Trophoblast cell (in vitro differentiated cells and primary cell): ENCODE data around the gene AKNA.
"Not testable (repeated sequence)": the region's sequence is repeated elsewhere in the genome, so short reads cannot be mapped to it uniquely, and the experiment has no call there.

Source experiments
- DNase-seq, 2 donors: peaks; one replicate each; pipeline ENCODE4 v3.0.0-alpha.2; 2016
- H2AFZ ChIP-seq: 2 replicates; pipeline ENCODE4 v1.6.1; 2013; ENCODE audit warnings: low read length, moderate library complexity, mild to moderate bottlenecking; ENCODE audit not compliant: insufficient read depth, poor library complexity
- H2AK5ac ChIP-seq: 2 replicates; pipeline ENCODE4 v1.6.1; 2013; ENCODE audit warnings: mild to moderate bottlenecking, low read length
- H2BK120ac ChIP-seq: 2 replicates; pipeline ENCODE4 v1.6.1; 2013; ENCODE audit warnings: low read length, mild to moderate bottlenecking, moderate library complexity; ENCODE audit not compliant: insufficient read depth, poor library complexity
- H2BK12ac ChIP-seq: 2 replicates; pipeline ENCODE4 v1.6.1; 2013; ENCODE audit warnings: mild to moderate bottlenecking, low read length, moderate library complexity
- H2BK5ac ChIP-seq: 2 replicates; pipeline ENCODE4 v1.6.1; 2013; ENCODE audit warnings: low read length, low read depth, moderate library complexity, mild to moderate bottlenecking; ENCODE audit not compliant: poor library complexity
- H3K14ac ChIP-seq: 2 replicates; pipeline ENCODE4 v1.6.1; 2013; ENCODE audit warnings: mild to moderate bottlenecking, low read length
- H3K18ac ChIP-seq: 2 replicates; pipeline ENCODE4 v1.6.1; 2013; ENCODE audit warnings: mild to moderate bottlenecking, low read length
- H3K23ac ChIP-seq: 2 replicates; pipeline ENCODE4 v1.6.1; 2013; ENCODE audit warnings: low read length
- H3K27ac ChIP-seq: 2 replicates; pipeline ENCODE4 v1.5.1; 2013; ENCODE audit warnings: low read depth, mild to moderate bottlenecking, inconsistent platforms, low read length, moderate library complexity
- H3K27me3 ChIP-seq: 2 replicates; pipeline ENCODE4 v1.6.1; 2013; ENCODE audit warnings: inconsistent platforms, mild to moderate bottlenecking, low read length, moderate library complexity; ENCODE audit not compliant: insufficient read depth
- H3K36me3 ChIP-seq, 2 experiments: 1 replicate in 1 of 2; 2 replicates in 1 of 2; pipeline ENCODE4 v1.6.1; 2013; ENCODE audit warnings: low read length in 2 of 2, mild to moderate bottlenecking in 2 of 2, moderate library complexity in 1 of 2; ENCODE audit not compliant: insufficient read depth in 2 of 2, control insufficient read depth in 1 of 2
- H3K4ac ChIP-seq: 2 replicates; pipeline ENCODE4 v1.6.1; 2013; ENCODE audit warnings: low read depth, mild to moderate bottlenecking, low read length, moderate library complexity
- H3K4me1 ChIP-seq, 2 experiments: 1 replicate in 1 of 2; 2 replicates in 1 of 2; pipeline ENCODE4 v1.6.1; 2013; ENCODE audit warnings: low read length in 2 of 2, mild to moderate bottlenecking in 2 of 2, moderate library complexity in 1 of 2; ENCODE audit not compliant: insufficient read depth in 2 of 2, control insufficient read depth in 1 of 2
- H3K4me2 ChIP-seq: 2 replicates; pipeline ENCODE4 v1.6.1; 2013; ENCODE audit warnings: inconsistent platforms, mild to moderate bottlenecking, low read length, moderate library complexity
- H3K4me3 ChIP-seq: 2 replicates; pipeline ENCODE4 v1.5.1; 2013; ENCODE audit warnings: mild to moderate bottlenecking, low read depth, low read length, inconsistent platforms
- H3K79me1 ChIP-seq: one replicate; pipeline ENCODE4 v1.6.1; 2013; ENCODE audit warnings: low read length
- H3K79me2 ChIP-seq: 2 replicates; pipeline ENCODE4 v1.6.1; 2013; ENCODE audit warnings: low read length, mild to moderate bottlenecking; ENCODE audit not compliant: control insufficient read depth, insufficient read depth, poor library complexity
- H3K9ac ChIP-seq: 2 replicates; pipeline ENCODE4 v1.6.1; 2013; ENCODE audit warnings: mild to moderate bottlenecking, low read length
- H3K9me3 ChIP-seq: 2 replicates; pipeline ENCODE4 v1.6.1; 2013; ENCODE audit warnings: low read depth, mild to moderate bottlenecking, control low read depth, inconsistent platforms, low read length; ENCODE audit not compliant: insufficient read depth
- H4K12ac ChIP-seq: 2 replicates; pipeline ENCODE4 v1.6.1; 2013; ENCODE audit warnings: low read depth, mild to moderate bottlenecking, low read length, moderate library complexity
- H4K8ac ChIP-seq: 2 replicates; pipeline ENCODE4 v1.6.1; 2013; ENCODE audit warnings: low read depth, mild to moderate bottlenecking, low read length, moderate library complexity
- H4K91ac ChIP-seq: one replicate; pipeline ENCODE4 v1.6.1; 2013; ENCODE audit warnings: low read depth, mild to moderate bottlenecking, low read length, moderate library complexity
- WGBS: extraction: QIAGEN DNeasy Blood & Tissue Kit; methylation state at CpG from one replicate; pipeline ENCODE4 v1.1.7; 2013; ENCODE audit warnings: missing lambda C conversion rate; ENCODE audit not compliant: insufficient read length, insufficient coverage; ENCODE audit errors: extremely low coverage; 5-methylcytosine and 5-hydroxymethylcytosine counted together

The AKNA gene

GRCh38 chr9:114331229-114332195 is 56.3 kb downstream of the AKNA start:
- H3K4me2 ChIP-seq, H3K23ac ChIP-seq, H3K14ac ChIP-seq, H2AK5ac ChIP-seq, DNase-seq, H3K4ac ChIP-seq, H3K9ac ChIP-seq, H4K12ac ChIP-seq, H4K91ac ChIP-seq, H3K27ac ChIP-seq, H2AFZ ChIP-seq, H3K27me3 ChIP-seq, H4K8ac ChIP-seq, H2BK5ac ChIP-seq, H3K4me1 ChIP-seq, H3K9me3 ChIP-seq, H3K4me3 ChIP-seq, H3K18ac ChIP-seq, H3K36me3 ChIP-seq, H3K79me1 ChIP-seq, H2BK120ac ChIP-seq, H3K79me2 ChIP-seq, H2BK12ac ChIP-seq: not testable (repeated sequence)
- no CpG with 5 or more reads among the region's 19 CpGs for WGBS

GRCh38 chr9:114330636-114331035 is 57.1 kb downstream of the AKNA start:
- no peak overlapping the region for H2BK5ac ChIP-seq
- no peaks in the 10 kb centered on the region for H3K4me1 ChIP-seq
- no peaks in the 10 kb centered on the region for H3K79me1 ChIP-seq
- peaks cover 2 to 3% of the 10 kb centered on the region in 2 experiments for H3K36me3 ChIP-seq
- H2AFZ ChIP-seq: no peak overlapping the region
- H4K12ac ChIP-seq: no peak overlapping the region
- no peak overlapping the region for H4K8ac ChIP-seq
- no peaks in the 10 kb centered on the region for H3K9me3 ChIP-seq
- no peak for DNase-seq
- no peak overlapping the region for H2AK5ac ChIP-seq
- no peak overlapping the region for H3K18ac ChIP-seq
- H3K4me2 ChIP-seq: no peak overlapping the region
- no CpG with 5 or more reads among the region's 10 CpGs for WGBS
- H3K14ac ChIP-seq: no peak overlapping the region
- no peak overlapping the region for H4K91ac ChIP-seq
- no peak overlapping the region for H3K4me3 ChIP-seq
- H3K27ac ChIP-seq: no peak overlapping the region
- no peak overlapping the region for H3K9ac ChIP-seq
- no peak overlapping the region for H3K4ac ChIP-seq
- no peaks in the 10 kb centered on the region for H3K27me3 ChIP-seq
- H3K23ac ChIP-seq: no peak overlapping the region
- H3K79me2 ChIP-seq: no peaks in the 10 kb centered on the region
- H2BK12ac ChIP-seq: no peak overlapping the region
- H2BK120ac ChIP-seq: no peak overlapping the region

GRCh38 chr9:114329625-114330022 is 58.2 kb downstream of the AKNA start, which contains the start of gene ORM2:
ORM2 (plus strand) TSS chr9:114329869; CDS start chr9:114329905, 36 bp downstream.
- no CpG with 5 or more reads among the region's 10 CpGs for WGBS

GRCh38 chr9:114328937-114329624 is 58.7 kb downstream of the AKNA start:
- H2AFZ ChIP-seq, H3K79me2 ChIP-seq, H3K4me3 ChIP-seq, H3K27me3 ChIP-seq, H3K4me2 ChIP-seq, H3K14ac ChIP-seq, H3K4ac ChIP-seq, H4K12ac ChIP-seq, H3K23ac ChIP-seq, H3K9me3 ChIP-seq, H2BK5ac ChIP-seq, H3K36me3 ChIP-seq, H3K18ac ChIP-seq, H3K9ac ChIP-seq, H4K91ac ChIP-seq, H3K4me1 ChIP-seq, H2BK120ac ChIP-seq, H2BK12ac ChIP-seq, H4K8ac ChIP-seq, H3K27ac ChIP-seq, H2AK5ac ChIP-seq, DNase-seq, H3K79me1 ChIP-seq: not testable (repeated sequence)
- WGBS: no CpG with 5 or more reads among the region's 12 CpGs

More at GRCh38 chr9:114329625-114330022, 58.2 kb downstream of the AKNA start, which contains the start of gene ORM2:
- not testable (repeated sequence) for DNase-seq, H3K4me1 ChIP-seq, H3K4me3 ChIP-seq, H3K14ac ChIP-seq, H3K9ac ChIP-seq, H2BK5ac ChIP-seq, H4K91ac ChIP-seq, H3K4me2 ChIP-seq, H2BK12ac ChIP-seq, H3K36me3 ChIP-seq, H3K27me3 ChIP-seq, H3K79me1 ChIP-seq, H3K79me2 ChIP-seq, H4K12ac ChIP-seq, H3K9me3 ChIP-seq, H2BK120ac ChIP-seq, H2AFZ ChIP-seq, H3K23ac ChIP-seq, H4K8ac ChIP-seq, H3K4ac ChIP-seq, H2AK5ac ChIP-seq, H3K18ac ChIP-seq, H3K27ac ChIP-seq
